H9 (cell line): ENCODE data around the gene AR. TPM values are rescaled to one million over a fixed set of nuclear protein-coding genes. Genes with fewer than 3 reads are reported as not detected.

Source experiments
- DNase-seq: peaks from one replicate; pipeline ENCODE4 v3.0.0-alpha.2; 2017
- H2AFZ ChIP-seq: one replicate; pipeline ENCODE4 v1.6.1; 2013; ENCODE audit warnings: mild to moderate bottlenecking, low read length, control low read depth, moderate library complexity
- H2AK5ac ChIP-seq: 2 replicates; pipeline ENCODE4 v1.6.1; 2013; ENCODE audit warnings: low read length, control low read depth, mixed read lengths; ENCODE audit not compliant: insufficient read length
- H2BK120ac ChIP-seq: one replicate; pipeline ENCODE4 v1.6.1; 2013; ENCODE audit warnings: low read depth, mild to moderate bottlenecking, low read length, control low read depth, inconsistent platforms; ENCODE audit not compliant: poor library complexity, severe bottlenecking
- H2BK12ac ChIP-seq: 2 replicates; pipeline ENCODE4 v1.6.1; 2013; ENCODE audit warnings: low read length, control low read depth, mixed read lengths, low read depth; ENCODE audit not compliant: insufficient read length
- H2BK15ac ChIP-seq: 2 replicates; pipeline ENCODE4 v1.6.1; 2013; ENCODE audit warnings: low read depth, low read length, control low read depth
- H2BK20ac ChIP-seq: one replicate; pipeline ENCODE4 v1.6.1; 2013; ENCODE audit warnings: low read depth, mild to moderate bottlenecking, low read length, control low read depth, inconsistent platforms; ENCODE audit not compliant: poor library complexity, severe bottlenecking
- H2BK5ac ChIP-seq: 2 replicates; pipeline ENCODE4 v1.6.1; 2013; ENCODE audit warnings: low read length, control low read depth, mixed read lengths; ENCODE audit not compliant: insufficient read length
- H3K14ac ChIP-seq: 2 replicates; pipeline ENCODE4 v1.6.1; 2013; ENCODE audit warnings: low read length, control low read depth; ENCODE audit not compliant: insufficient read depth
- H3K18ac ChIP-seq: 2 replicates; pipeline ENCODE4 v1.6.1; 2013; ENCODE audit warnings: low read depth, mild to moderate bottlenecking, mixed read lengths, low read length, control low read depth; ENCODE audit not compliant: insufficient read length
- H3K23ac ChIP-seq: 2 replicates; pipeline ENCODE4 v1.6.1; 2013; ENCODE audit warnings: low read length, control low read depth, mixed read lengths, low read depth; ENCODE audit not compliant: insufficient read length
- H3K23me2 ChIP-seq: 2 replicates; pipeline ENCODE4 v1.6.1; 2013; ENCODE audit warnings: low read depth, mild to moderate bottlenecking, mixed read lengths, low read length, control low read depth; ENCODE audit not compliant: insufficient read length, poor library complexity, severe bottlenecking
- H3K27ac ChIP-seq: 2 replicates; pipeline ENCODE4 v1.5.1; 2013; ENCODE audit warnings: low read length, control low read depth, mixed read lengths, low read depth; ENCODE audit not compliant: insufficient read length
- H3K27me3 ChIP-seq: 2 replicates; pipeline ENCODE4 v1.6.1; 2013; ENCODE audit warnings: low read length, control low read depth, inconsistent platforms; ENCODE audit not compliant: insufficient read depth
- H3K4ac ChIP-seq: 2 replicates; pipeline ENCODE4 v1.6.1; 2013; ENCODE audit warnings: low read depth, mild to moderate bottlenecking, control low read depth, inconsistent platforms, low read length, moderate library complexity
- H3K4me1 ChIP-seq: 2 replicates; pipeline ENCODE4 v1.6.1; 2013; ENCODE audit warnings: low read length, control low read depth, inconsistent platforms; ENCODE audit not compliant: insufficient read depth
- H3K4me2 ChIP-seq: 2 replicates; pipeline ENCODE4 v1.6.1; 2013; ENCODE audit warnings: low read length, control low read depth, mixed read lengths; ENCODE audit not compliant: insufficient read length, insufficient read depth
- H3K56ac ChIP-seq: 2 replicates; pipeline ENCODE4 v1.6.1; 2013; ENCODE audit warnings: low read depth, mild to moderate bottlenecking, mixed read lengths, low read length, control low read depth; ENCODE audit not compliant: insufficient read length
- H3K79me1 ChIP-seq: 2 replicates; pipeline ENCODE4 v1.6.1; 2013; ENCODE audit warnings: low read depth, mild to moderate bottlenecking, moderate library complexity, low read length, control low read depth, inconsistent platforms; ENCODE audit not compliant: insufficient read depth, poor library complexity, severe bottlenecking
- H3K79me2 ChIP-seq: 2 replicates; pipeline ENCODE4 v1.6.1; 2013; ENCODE audit warnings: low read length, control low read depth, inconsistent platforms; ENCODE audit not compliant: insufficient read depth
- H3K9ac ChIP-seq: 2 replicates; pipeline ENCODE4 v1.6.1; 2013; ENCODE audit warnings: low read length, control low read depth, mixed read lengths; ENCODE audit not compliant: insufficient read length; ENCODE audit errors: extremely low read depth
- H3K9me3 ChIP-seq: one replicate; pipeline ENCODE4 v1.6.1; 2013; ENCODE audit warnings: low read depth, low read length, inconsistent platforms; ENCODE audit not compliant: control insufficient read depth
- H3T11ph ChIP-seq: one replicate; pipeline ENCODE4 v1.6.1; 2013; ENCODE audit warnings: mild to moderate bottlenecking, low read length, control low read depth, inconsistent platforms
- H4K20me1 ChIP-seq: one replicate; pipeline ENCODE4 v1.6.1; 2013; ENCODE audit not compliant: control insufficient read depth, insufficient read length, insufficient read depth
- H4K5ac ChIP-seq: 2 replicates; pipeline ENCODE4 v1.6.1; 2013; ENCODE audit warnings: low read depth, mild to moderate bottlenecking, mixed read lengths, low read length, control low read depth; ENCODE audit not compliant: insufficient read length
- H4K8ac ChIP-seq: replicated peaks from 2 replicates; pipeline ENCODE4 v1.6.1; 2013; ENCODE audit warnings: low read length, control low read depth, mixed read lengths, low read depth; ENCODE audit not compliant: insufficient read length
- H4K91ac ChIP-seq: 2 replicates; pipeline ENCODE4 v1.6.1; 2013; ENCODE audit warnings: low read depth, mild to moderate bottlenecking, moderate library complexity, mixed read lengths, low read length, control low read depth; ENCODE audit not compliant: insufficient read length
- H3K27ac Mint-ChIP-seq, 3 experiments: 2 replicates in 2 of 3; 3 replicates in 1 of 3; pipeline ENCODE4 v1.8.0; 2020 to 2021; ENCODE audit warnings: mixed read lengths in 3 of 3, mild to moderate bottlenecking in 1 of 3, moderate library complexity in 1 of 3
- H3K27me3 Mint-ChIP-seq: 2 replicates; pipeline ENCODE4 v1.8.0; 2021; ENCODE audit warnings: low read depth, mild to moderate bottlenecking, moderate library complexity, mixed read lengths
- H3K36me3 Mint-ChIP-seq, 3 experiments: 2 replicates in 2 of 3; 3 replicates in 1 of 3; pipeline ENCODE4 v1.8.0; 2020 to 2021; ENCODE audit warnings: low read depth in 3 of 3, mixed read lengths in 3 of 3; ENCODE audit not compliant: insufficient read depth in 1 of 3
- H3K4me1 Mint-ChIP-seq, 2 experiments: 2 replicates each; pipeline ENCODE4 v1.8.0; 2020; ENCODE audit warnings: mixed read lengths in 2 of 2
- H3K4me3 Mint-ChIP-seq, 2 experiments: 2 replicates in 1 of 2; 3 replicates in 1 of 2; pipeline ENCODE4 v1.8.0; 2020 to 2021; ENCODE audit warnings: mild to moderate bottlenecking in 2 of 2, mixed read lengths in 2 of 2, moderate library complexity in 1 of 2
- H3K9me3 Mint-ChIP-seq, 2 experiments: 2 replicates in 1 of 2; 3 replicates in 1 of 2; pipeline ENCODE4 v1.8.0; 2020; ENCODE audit warnings: mild to moderate bottlenecking in 2 of 2, mixed read lengths in 2 of 2, moderate library complexity in 1 of 2
- CTCF ChIP-seq: fragments of 200-600 bp; sonication (generic); conservative IDR thresholded peaks from 3 replicates; pipeline ENCODE4 v1.8.0; 2021; ENCODE audit warnings: antibody characterized with exemption, mild to moderate bottlenecking
- WGBS: extraction: QIAGEN DNeasy Blood & Tissue Kit; methylation state at CpG from one replicate; pipeline ENCODE4 v1.1.7; 2013; ENCODE audit warnings: missing lambda C conversion rate, low lambda C conversion rate, mixed read lengths; ENCODE audit not compliant: insufficient read length; ENCODE audit errors: extremely low coverage; 5-methylcytosine and 5-hydroxymethylcytosine counted together
- total RNA-seq: library from RNA; stranded (reverse); gene quantifications from 2 replicates; pipeline ENCODE4 v1.2.1, GENCODE V29; 2021

AR gene
- total RNA-seq, 1 experiment from 2014 or later = 3.5 TPM

- no peak overlapping the region for H3K27ac Mint-ChIP-seq
- peaks cover 86 to 87% of the 10 kb centered on the region in 2 experiments for H3K9me3 Mint-ChIP-seq
These were observed 173.8 kb downstream of the AR start for GRCh38 chrX:67717571-67717970.

More at GRCh38 chrX:67717571-67717970, 173.8 kb downstream of the AR start:
- Mint-ChIP-seq H3K4me3 (no peak overlapping the region), H3K27me3 (no peaks in the 10 kb centered on the region; the same call in 1 of the 2 replicates), H3K4me1 (no peaks in the 10 kb centered on the region), H3K36me3 (peaks cover 18 to 26% (median 26%) of the 10 kb centered on the region in 3 experiments)
- Histone ChIP-seq H4K5ac (no peak overlapping the region), H3K9me3 (peaks cover 46% of the 10 kb centered on the region), H4K8ac (no peak overlapping the region), H2AFZ (no peak overlapping the region), H3K27me3 (no peaks in the 10 kb centered on the region), H3K9ac (no peak overlapping the region), H3K4me2 (no peak overlapping the region), H3K27ac (no peak overlapping the region), H2BK20ac (no peak overlapping the region), H3K18ac (no peak overlapping the region), H3K23me2 (no peaks in the 10 kb centered on the region), H3K79me1 (no peaks in the 10 kb centered on the region), H4K20me1 (no peaks in the 10 kb centered on the region), H3K4me1 (no peaks in the 10 kb centered on the region), H2BK12ac (no peak overlapping the region), H3K79me2 (no peaks in the 10 kb centered on the region), H4K91ac (no peak overlapping the region), H3K23ac (no peak overlapping the region), H3K4ac (no peak overlapping the region), H2AK5ac (no peak overlapping the region), H2BK120ac (no peak overlapping the region), H3K14ac (no peak overlapping the region), H3T11ph (no peak overlapping the region), H2BK15ac (no peak overlapping the region), H3K56ac (no peak overlapping the region), H2BK5ac (no peak overlapping the region)
- no peak for DNase-seq
- no peak for TF ChIP-seq CTCF
- no CpG with 5 or more reads among the region's 4 CpGs for WGBS
